ENCODE results near the gene AGTPBP1.
"Not testable (repeated sequence)": the region's sequence is repeated elsewhere in the genome, so short reads cannot be mapped to it uniquely, and the experiment has no call there.

AGTPBP1 gene

DNA sequence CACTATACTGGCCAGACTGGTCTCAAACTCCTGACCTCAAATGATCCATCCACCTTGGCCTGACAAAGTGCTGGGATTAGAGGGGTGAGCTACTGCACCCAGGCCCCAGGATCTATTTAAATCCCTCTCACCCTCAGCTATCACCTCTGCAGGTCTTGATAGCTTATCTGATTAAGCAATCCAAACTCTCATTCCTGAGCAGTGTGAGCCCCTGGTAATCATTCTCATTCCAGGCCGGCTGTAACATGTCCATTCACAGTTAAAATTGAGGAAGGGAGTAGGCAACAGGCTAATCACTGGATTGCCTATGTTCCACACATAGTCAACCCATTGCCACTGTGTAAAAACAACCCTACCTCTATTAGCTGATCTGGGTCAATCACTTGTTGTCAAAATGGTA lies 111.1 kb downstream of the AGTPBP1 start:
- DNase-seq, result no peak

DNA sequence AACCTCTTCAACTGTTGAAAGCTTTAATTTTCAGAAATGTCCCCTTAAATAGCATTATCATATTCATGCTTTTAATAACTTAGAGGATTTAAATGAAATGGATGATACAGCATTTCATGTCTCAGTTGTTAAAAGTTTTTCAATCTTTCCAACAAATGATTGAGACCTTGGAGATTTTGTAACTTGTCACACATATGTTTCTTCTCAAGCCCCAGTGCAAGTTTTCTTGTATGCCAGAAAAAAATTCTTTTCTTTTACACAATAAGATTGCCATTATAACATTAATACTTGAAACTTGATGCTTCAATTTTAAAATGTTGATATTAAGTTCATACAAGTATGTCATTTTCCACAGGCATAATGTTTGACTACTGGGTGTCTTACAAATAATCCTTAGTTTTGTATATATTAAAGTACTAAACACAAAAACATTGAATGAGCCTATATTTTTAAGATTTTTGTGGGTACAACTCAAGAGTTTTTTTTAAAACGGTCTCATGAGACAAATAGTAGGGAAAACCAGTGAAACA lies 124.5 kb downstream of the AGTPBP1 start:
- DNase-seq, result no peak

DNA sequence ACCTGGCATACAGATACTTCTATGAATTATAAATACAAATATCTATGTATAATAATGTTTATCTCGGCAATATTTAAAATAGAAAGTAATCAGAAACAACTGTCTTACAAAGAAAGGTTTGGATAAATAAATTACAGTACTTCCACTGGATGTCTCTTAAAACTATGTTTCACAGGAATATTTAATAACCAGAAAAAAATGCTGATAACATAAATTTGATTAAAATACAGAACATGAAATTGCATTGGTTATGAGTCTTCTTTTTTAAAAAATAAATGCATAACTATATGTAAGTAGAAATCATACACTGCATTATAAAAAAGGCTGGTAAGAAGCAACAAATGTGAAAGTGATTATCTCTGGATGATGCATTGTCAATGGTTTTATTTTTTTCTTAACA lies 126.0 kb downstream of the AGTPBP1 start:
- DNase-seq, result no peak

DNA sequence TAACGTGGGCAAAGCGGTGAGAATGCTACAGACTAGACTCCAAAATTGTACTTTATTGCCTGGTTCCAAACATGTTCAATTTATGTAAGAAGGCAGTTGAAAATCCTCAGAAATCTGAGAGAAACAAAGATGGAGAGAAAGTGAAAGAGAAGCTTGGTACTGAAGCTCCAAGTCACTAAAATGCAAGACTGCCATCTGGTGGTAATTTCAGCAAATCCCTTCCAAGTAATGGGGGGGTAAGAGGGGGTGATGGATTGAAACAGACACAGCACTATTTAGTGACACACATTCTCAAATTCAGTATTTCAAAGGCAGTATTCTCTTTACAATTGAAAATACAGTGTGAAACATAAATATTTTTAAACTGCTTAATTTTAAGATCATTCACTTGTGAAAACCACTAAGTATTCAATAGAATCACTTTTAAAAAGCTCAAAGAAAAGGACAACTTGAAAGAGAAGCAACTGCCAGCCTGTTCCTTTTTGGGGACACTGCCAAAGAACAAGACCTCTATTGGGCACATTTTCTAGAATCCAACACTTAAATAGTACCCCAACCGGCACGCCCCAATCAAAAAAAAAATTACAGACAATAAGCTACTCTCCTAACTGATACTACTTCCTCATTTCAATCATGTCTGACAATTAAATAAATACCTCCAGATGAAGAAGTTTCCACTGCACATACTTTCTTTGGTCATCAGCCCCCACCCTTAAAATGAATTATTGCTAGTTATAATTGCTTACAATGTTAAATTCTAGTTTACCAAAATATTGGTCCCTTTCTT lies 131.5 kb downstream of the AGTPBP1 start:
- peak; percentile 64 for DNase-seq

DNA sequence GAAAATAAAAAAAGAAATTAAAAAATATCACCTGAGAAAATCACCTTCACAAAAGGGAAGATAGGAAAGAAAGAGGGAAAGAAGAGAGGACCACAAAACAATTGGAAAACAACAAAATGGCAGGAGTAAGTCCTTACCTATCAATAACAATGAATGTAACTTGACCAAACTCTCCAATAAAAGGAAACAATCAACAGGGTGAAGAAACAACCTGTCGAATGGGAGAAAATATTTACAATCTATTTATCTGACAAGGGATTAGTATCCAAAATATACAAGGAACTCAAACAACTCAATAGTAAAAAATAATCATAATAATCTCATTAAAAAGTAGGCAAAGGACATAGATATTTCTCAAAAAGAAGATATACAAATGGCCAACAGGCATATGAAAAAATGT lies 135.8 kb downstream of the AGTPBP1 start:
- DNase-seq, result no peak

DNA sequence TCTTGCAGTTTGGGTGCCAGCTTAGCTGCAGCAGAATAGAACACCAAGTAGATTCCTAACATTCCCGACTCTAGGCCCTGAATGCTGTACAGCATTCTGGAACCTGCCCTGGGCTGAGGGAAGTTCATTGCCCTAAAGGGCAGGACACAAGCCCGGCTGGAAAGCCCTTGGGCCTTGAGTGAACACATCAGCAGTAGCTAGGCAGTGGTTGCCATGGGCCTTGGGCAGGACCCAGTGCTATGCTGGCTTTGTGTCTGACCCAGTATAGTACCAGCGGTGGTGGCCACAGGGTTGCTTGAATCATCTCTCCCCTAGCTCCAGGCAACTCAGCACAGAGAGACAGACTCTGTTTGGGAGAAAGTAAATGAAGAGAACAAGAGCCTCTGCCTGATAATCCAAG lies 137.8 kb downstream of the AGTPBP1 start:
- no peak for DNase-seq

DNA sequence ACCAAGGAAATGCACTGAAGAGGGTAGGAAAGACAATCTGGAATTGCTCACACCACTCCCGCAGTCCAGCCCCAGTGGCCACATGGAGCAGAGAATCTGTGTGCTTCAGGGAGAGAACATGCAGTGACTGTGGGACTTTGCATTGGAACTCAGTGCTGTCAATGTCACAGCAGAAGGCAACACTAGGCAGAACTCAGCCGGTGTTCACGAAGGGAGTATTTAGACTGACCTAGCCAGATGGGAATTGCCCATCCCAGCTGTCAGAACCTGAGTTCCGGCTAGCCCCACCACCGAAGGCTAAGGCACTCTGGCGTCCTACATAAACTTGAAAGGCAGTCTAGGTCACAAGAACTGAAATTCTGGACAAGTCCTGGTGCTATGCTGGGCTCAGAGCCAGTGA lies 139.0 kb downstream of the AGTPBP1 start:
- DNase-seq, result no peak

DNA sequence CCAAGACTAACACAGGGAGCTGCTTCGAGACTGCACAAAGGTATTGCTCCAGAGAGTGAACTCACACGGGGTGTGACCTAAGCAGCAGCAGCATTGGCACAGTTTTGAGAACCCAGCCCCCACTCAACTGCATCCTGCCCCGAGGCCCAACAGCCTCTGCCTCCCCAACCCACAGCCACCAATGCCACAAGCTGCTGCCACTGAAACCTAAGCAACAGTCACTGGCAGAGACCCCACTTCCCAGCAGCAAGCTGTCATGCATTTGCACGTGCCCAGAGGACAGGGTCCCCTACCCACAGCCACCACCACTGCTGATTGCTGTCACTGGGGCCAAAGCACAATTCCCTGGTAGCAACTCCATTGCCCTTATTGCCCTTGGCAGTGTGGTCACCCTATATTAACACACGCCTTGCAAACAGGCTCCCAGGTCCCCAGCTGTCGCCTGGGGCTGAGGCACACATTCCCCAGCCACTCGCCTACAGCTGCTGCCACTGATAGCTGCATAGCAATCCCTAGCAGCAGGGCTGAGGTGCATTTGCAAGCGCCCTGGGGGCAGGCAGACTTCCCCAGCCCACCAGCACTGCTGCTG lies 141.0 kb downstream of the AGTPBP1 start:
- no peak for DNase-seq

DNA sequence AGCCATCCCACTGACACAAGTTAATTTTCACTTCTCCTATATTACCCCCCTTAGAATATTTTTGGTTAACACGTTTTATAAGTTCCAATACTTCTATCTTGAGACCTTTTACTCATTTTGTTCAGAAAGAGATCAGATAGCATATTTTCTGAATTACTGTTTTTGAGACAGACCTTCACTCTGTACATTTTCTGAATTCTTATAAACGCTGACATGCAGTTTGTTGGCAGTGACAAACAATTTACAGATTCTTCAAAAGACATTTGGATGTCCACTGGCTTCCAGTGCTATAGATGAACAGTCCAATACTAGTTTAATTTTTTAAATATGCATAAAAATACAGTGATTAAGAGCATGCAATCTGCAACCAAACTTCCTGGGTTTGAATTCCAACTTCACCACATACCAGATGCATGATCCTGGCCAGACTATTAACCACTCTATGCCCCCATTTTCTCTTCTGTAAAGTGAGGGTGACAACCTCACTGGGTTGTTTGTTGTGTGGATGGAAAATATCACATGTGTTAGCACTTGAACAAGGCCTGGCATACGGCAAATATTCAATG lies 142.1 kb downstream of the AGTPBP1 start:
- DNase-seq, result no peak

DNA sequence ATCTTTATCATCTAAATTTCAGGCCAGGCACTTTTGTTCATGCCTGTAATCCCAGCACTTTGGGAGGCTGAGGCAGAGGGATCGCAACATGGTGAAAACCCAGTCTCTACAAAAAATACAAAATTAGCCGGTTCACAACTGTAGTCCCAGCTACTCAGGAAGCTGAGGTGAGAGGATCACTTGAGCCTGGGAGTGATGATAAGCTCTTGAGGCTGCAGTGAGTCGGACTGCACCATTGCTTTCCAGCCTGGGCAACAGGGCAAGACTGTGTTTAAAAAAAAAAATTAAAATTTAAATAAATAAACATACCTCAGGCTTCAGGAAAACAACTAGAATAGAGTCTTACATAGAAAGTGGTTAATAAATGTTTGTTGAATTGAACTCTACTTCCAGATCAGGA lies 147.4 kb downstream of the AGTPBP1 start:
- DNase-seq, result no peak

DNA sequence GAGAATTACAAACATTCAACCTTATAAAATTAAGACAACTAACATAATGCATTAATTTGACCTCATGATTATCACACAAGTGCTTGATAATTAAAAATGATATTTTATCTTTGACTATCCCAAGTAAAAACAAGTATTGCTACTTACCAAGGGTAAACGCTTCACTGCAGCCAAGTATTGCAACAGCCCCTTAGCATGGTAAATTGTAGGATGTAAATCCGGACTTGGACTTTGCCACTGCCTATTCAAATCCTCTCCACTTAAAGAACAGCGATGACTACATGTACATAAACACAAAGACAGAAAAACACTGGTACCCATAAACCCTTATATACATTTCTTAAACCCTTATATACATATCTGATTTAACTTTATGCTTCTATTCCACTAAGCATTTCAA lies 155.1 kb downstream of the AGTPBP1 start:
- DNase-seq, result no peak

DNA sequence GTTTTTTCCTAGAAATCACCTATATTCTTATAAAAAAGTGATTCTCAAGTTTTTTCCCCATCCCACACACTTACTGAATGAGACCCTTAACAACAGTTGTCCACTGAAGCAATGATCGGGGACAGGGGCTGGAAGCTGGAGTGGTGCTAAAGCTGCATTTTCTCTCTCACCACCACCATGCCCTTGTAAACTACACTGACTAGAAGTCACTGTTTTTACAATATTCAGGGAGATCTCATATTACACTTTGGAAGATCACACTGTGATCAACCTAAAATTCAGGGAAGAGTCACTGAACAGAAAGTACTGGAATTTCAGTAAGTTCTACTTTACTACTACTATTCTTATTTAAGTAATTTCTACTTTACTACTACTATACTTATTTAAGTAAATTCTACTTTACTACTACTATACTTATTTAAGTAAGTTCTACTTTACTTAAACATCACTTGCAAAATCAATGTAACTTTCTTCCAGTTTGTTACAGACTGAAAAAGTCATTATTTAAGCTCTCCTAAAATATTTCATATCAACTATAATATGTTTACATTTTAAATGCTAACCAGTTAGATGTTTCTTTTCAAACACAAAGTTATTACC lies 164.3 kb downstream of the AGTPBP1 start:
- DNase-seq, result no peak

DNA sequence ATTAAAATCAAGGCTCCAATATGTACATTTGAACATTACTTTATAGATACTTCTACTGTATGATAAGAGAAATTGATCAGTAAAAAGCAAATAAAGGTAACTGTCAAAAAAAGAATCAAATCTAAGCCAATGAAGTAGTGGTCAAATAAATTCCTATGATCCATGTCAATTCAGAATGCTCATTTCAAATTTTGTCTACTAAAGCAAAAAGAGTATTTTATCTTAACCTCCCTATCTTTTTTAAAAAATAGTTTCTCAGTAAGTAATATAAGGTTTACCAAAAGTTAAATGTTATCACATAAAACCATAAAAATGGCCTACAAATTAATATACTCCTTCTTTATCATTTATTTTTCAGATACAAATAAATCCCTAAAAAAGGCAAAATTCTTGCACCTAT lies 165.9 kb downstream of the AGTPBP1 start:
- DNase-seq, result no peak

DNA sequence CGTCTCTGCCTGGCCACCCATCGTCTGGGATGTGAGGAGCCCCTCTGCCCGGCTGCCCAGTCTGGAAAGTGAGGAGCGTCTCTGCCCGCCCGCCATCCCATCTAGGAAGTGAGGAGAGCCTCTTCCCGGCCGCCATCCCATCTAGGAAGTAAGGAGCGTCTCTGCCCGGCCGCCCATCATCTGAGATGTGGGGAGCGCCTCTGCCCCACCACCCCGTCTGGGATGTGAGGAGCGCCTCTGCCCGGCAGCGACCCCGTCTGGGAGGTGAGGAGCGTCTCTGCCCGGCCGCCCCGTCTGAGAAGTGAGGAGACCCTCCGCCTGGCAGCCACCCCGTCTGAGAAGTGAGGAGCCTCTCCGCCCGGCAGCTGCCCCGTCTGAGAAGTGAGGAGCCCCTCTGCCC lies 168.2 kb downstream of the AGTPBP1 start:
- not testable (repeated sequence) for DNase-seq

DNA sequence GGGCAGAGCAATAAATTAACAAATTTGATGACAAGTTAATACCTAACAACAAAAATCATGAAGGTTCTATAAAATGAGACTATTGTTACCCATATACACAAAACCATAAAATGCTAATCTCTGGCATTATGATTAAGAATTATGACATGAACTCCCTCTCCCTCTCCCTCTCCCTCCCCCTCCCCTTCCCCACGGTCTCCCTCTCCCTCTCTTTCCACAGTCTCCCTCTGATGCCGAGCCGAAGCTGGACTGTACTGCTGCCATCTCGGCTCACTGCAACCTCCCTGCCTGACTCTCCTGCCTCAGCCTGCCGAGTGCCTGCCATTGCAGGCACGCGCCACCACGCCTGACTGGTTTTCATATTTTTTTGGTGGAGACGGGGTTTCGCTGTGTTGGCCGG lies 168.8 kb downstream of the AGTPBP1 start:
- not testable (repeated sequence) for DNase-seq

DNA sequence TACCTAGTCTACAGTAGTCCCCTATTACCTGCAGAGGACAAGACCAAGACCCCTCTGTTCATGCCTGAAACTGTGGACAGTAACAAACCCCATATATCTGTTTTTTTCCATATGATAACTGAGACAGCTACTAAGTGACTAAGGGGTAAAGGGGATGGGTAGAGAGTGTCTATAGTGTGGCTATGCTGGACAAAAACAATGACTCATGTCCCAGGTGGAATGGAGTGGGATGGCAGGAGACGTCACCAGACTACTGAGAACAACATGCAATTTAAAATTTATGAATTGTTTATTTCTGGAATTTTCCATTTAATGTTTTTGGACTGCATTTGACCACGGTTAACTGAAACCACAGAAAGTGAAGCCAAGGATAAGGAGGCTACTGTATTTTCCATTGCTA lies 171.8 kb downstream of the AGTPBP1 start:
- DNase-seq, result no peak

DNA sequence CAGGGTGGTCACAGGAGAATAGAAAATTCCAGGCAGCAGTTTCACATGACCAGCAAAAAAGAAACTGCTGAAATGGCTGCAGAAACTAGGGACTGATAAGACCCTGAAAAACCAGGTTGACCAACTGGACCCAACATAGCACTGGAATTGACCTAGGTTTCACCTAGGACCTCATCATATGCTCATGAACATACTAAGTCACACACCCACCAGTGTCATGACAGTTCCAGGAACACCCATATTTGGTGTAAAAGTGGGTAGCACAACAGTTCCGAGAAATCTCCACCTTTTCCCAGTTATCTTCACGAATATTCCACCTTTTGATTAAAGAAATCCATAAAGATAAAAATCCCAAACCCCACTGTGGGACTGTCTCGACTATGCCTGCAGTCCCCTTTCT lies 182.2 kb downstream of the AGTPBP1 start:
- no peak for DNase-seq

DNA sequence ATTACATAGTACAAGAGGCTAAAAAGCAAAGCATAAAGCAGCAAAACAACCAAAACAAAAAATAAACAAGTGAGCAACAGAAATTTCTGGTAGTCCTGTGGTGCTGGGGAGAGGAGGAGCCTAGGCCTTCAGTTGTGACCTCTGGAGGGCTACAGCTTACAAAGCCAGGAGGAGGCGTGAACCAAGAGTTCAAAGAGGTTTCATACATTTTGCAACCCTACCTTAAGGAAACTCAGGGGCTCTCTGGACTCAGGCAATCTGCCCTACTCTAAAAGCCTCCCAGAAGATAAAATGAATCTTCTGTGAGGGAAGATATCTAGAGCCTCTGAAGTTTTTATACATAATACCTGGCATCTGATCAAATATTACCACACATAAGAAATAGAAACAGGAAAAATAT lies 187.4 kb downstream of the AGTPBP1 start:
- no peak for DNase-seq

DNA sequence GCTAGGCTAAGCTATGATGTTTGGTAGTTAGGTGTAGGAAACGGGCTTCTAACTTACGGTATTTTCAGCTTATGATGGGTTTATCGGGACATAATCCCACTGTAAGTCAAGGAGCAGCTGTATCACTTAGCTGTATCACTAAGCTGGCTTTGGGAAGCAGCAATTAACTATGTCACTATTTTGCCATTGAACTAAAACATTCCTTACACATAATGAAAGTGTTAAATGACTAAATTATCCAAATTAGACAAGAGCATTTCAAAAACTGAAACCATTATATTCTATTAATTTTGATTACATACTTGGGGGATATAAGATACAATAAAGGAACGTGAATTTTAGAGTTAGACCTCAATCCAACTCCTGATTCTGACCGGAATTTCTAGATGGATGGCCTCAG lies 188.3 kb downstream of the AGTPBP1 start:
- no peak for DNase-seq

DNA sequence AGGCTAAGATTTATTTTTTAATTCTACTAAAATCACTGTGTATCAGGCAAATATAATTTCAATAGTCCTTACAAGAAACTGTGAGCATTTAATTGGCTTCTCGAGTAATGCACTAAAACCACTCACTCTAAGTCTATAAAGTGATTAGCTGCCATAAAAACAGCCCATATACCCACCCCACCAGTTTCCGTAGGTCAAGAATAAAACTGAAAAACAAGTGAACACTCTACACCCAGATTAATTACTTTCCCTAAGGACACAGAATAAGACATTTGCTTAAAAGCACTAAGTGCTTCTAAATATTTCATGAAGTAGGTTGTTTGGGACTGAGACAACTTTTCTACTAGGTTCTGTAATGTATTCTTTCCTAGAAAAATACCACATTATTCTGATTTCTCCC lies 194.2 kb downstream of the AGTPBP1 start:
- DNase-seq, result no peak

DNA sequence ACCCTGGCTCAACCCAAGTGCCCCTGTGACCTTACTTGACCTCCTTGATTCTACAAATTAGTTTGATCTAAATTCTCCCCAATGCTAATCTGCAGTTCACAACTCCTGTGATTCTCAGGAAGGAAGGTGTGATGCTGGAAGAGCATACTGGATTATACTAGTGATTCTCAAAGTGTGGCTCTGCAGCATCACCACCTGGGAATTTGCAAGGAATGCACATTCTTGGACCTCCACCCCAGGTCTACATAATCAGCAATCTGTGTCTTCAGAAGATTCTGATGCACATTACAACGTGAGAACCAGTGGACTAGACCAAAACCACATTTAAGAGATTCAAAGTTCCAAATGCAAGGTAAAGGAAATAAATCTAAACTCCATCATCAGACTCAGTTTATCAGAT lies 198.6 kb downstream of the AGTPBP1 start:
- no peak for DNase-seq

DNA sequence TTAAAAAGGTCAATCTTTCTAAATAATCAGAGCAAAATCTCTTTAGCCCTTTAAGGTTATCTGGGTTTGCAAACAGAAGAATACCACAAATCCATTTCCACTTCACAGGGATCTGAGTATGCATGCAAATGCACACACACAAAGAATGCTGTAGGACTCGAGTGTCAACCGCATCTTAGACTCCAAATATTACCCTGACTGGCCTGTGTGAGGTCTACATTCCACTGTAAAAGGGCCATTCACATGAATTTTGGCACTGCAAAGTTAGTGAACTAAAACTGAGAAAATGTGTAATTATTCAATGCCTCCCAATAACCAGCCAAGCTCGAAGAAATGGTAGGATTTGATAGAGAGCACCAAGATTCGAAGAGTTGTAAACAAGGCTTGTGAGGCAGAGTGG lies 199.9 kb downstream of the AGTPBP1 start:
- DNase-seq, result no peak

DNA sequence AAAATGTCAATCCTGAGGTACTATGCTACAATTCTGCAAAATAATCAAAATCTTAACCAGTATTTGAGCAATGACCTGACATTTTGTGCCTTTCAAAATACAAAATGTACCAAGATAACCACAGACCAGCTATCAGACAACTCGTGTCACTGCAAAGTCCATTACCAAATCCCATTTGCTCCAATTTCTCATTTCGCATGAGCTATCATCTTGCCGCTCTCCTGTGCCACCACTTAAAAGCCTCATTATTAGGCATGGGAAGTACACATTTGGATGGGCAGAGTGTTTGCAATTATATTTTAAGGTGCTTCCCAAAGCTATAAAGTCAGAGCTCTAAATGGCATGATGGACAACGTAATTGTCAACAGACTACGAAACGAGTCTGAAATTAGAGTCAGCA lies 205.2 kb downstream of the AGTPBP1 start:
- DNase-seq, result no peak

DNA sequence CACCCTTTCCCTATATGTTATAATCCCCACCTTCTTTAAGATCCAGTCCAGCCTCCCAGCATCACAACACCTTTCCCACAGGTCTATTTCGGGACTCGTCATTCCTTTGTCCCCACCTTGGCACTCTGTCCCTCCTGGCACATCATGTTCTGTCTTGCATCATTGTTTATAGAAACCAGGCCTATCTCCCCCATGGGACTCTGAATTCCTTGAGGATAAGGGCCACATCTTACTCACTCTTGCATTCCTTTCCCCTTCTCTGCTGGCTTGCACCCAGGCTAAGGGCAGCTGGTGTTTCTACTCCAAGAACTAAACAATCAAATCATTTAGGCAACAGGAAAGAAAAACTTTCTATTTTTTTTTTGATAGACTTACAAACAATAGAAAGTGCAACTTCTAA lies 205.7 kb downstream of the AGTPBP1 start:
- no peak for DNase-seq
